ENCODE results near the gene IGSF3.
A peak's percentile ranks its signal among the peaks of the same experiment; 100 is the strongest.

Gene IGSF3

DNA sequence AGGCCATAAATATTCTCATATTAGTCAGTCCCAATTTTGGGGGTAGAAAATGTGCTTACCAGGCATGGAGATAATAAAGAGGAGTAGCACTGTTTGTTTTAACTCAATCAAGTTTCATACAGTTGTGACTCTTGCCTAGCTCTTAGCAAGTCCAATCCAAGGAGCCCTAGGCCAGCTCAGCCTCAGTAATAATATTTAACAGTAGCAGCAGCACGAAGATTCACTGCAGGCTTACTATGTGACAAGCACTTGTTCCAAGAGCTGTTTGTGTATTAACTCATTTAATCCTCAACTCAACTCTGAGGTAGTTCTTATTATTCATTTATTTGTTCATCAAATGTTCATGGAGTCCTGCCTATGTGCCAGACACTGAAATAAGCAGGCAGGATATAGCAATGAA is 109.0 kb downstream of the IGSF3 start:
- peaks cover 51 to 69% of the 10 kb centered on the region in 2 donors for H3K36me3 Mint-ChIP-seq
- peak overlapping the region; percentile 72 to 74 for H3K4me3 Mint-ChIP-seq
- H3K4me1 Mint-ChIP-seq, result peaks cover 49 to 94% of the 10 kb centered on the region in 2 donors
- H3K27me3 Mint-ChIP-seq, result no peaks in the 10 kb centered on the region
- H3K27ac Mint-ChIP-seq, result peak overlapping the region; percentile 99
- H3K9me3 Mint-ChIP-seq, result peaks cover 7 to 12% of the 10 kb centered on the region in 2 donors
- peak; percentile 2 to 3 for ATAC-seq (replicated peaks)
- no peak for DNase-seq

DNA sequence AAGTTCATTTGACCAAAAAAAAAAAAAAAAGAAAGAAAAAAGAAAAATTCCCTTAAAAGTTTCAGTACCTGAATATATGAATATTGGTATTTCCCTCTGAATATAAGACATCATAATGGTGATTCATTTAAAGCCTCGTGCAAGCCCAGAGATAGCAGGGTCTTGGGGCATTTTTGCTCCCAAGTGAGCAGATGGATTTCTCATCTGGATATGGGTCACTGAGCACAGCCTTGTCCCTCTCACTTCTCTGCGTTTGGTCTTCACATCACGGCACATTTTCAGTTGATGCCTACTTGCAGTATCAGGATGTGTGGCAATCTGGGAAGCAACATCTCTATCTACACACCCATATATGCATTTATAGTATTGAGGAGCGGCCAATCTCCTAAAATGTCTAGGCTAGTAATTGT is 109.4 kb downstream of the IGSF3 start:
- Mint-ChIP-seq H3K27ac (peak overlapping the region; percentile 99), H3K4me3 (peak overlapping the region; percentile 72 to 74), H3K9me3 (peaks cover 3 to 8% of the 10 kb centered on the region in 2 donors), H3K36me3 (peaks cover 51 to 69% of the 10 kb centered on the region in 2 donors), H3K27me3 (no peaks in the 10 kb centered on the region), H3K4me1 (peaks cover 49 to 94% of the 10 kb centered on the region in 2 donors)
- peak; percentile 73 to 77 for ATAC-seq (replicated peaks)
- DNase-seq, result peak; percentile 79

DNA sequence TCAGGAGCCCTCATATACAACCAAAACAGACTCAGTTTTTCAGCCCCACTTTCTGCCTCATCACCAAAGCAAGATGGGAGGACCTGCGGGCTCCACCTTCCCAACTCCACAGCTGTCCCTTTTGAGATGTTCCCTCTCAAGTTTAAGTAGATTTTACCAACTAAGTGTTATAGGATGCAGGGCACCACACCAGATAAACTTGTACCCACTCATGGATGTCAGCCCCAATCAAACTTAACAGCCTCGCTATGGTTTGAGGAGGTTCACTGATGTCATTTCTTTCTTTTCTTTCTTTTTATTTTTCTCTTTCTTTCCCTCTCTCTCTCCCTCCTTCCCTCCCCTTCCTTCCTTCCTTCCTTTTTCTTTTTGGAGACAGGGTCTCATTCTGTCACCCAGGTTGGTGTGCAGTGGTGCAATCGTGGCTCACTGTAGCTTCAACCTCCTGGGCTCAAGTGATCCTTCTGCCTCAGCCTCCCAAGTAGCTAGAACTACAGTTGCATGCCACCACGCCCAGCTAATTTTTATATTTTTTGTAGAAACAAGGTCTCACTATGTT is 110.1 kb downstream of the IGSF3 start:
- Mint-ChIP-seq H3K36me3 (peaks cover 44 to 66% of the 10 kb centered on the region in 2 donors), H3K9me3 (peaks cover 2% of the 10 kb centered on the region in 2 donors), H3K4me1 (peaks cover 44 to 93% of the 10 kb centered on the region in 2 donors), H3K27me3 (no peaks in the 10 kb centered on the region), H3K27ac (peak overlapping the region; percentile 99), H3K4me3 (peak overlapping the region; percentile 72 to 74)
- ATAC-seq (replicated peaks) (no peak), DNase-seq (no peak)

DNA sequence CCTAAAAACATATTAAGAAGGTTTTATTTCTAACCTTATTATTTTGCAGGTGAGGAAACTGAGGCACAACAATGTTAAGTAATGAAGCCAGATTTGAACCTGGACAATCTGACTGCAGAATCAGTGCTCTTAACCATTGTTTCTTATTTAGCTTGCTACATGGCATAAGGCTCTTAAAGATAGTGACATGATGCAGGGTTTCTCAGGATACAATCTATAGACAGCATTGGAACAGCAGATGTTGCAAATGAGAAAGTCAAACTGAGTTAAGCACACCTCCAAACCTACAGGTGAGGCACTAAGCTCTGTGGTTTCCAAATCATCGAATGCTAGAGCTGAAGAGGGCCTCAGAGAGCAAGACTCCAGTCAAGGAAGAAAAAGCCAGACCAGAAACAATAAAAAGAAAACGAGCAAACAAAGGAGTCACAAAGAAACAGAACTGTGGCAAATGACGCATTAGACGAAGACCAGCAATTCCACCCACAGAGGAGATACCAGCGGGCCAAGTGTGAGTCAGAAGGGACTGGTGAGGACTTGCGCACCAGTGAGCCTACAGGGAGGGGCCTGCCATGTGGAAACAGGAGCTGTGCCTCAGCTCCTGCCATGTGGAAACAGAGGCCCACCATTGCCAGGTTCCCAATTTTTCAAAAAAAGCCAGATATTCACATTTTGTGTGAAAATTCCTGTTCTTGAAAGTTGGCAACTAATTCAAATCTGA is 111.1 kb downstream of the IGSF3 start:
- H3K27me3 Mint-ChIP-seq, result no peaks in the 10 kb centered on the region
- H3K27ac Mint-ChIP-seq, result peak overlapping the region; percentile 99
- H3K4me3 Mint-ChIP-seq, result peak overlapping the region; percentile 10 to 23
- H3K4me1 Mint-ChIP-seq, result peaks cover 43 to 93% of the 10 kb centered on the region in 2 donors
- DNase-seq (peak; percentile 88), ATAC-seq (replicated peaks) (peak; percentile 80 to 81)
- peaks cover 41 to 67% of the 10 kb centered on the region in 2 donors for H3K36me3 Mint-ChIP-seq
- H3K9me3 Mint-ChIP-seq, result no peaks in the 10 kb centered on the region

DNA sequence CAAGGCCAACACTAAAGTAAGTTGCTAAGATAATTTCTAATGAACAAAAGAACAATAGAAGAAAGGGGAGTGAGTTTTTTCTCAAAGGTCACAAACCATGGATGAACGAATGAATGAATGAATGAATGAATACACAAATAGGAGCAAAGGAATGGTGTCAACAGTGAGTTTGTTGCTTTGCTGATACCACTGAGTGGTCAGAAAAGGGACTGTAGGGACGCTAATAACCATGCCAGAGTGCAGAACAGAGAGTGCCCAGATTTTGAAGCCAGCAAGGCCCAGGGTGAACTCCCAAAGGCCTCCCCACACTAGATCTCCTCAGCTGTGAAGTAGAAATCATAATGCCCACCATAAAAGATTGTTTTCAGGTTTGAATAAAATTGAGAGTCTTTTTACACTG is 112.6 kb downstream of the IGSF3 start:
- H3K4me1 Mint-ChIP-seq, result peaks cover 46 to 91% of the 10 kb centered on the region in 2 donors
- no peaks in the 10 kb centered on the region for H3K9me3 Mint-ChIP-seq
- peak overlapping the region; percentile 47 to 60 for H3K4me3 Mint-ChIP-seq
- H3K27ac Mint-ChIP-seq, result peak overlapping the region; percentile 93
- DNase-seq, result no peak
- no peak for ATAC-seq (replicated peaks)
- H3K36me3 Mint-ChIP-seq, result peaks cover 46 to 64% of the 10 kb centered on the region in 2 donors
- no peaks in the 10 kb centered on the region for H3K27me3 Mint-ChIP-seq

DNA sequence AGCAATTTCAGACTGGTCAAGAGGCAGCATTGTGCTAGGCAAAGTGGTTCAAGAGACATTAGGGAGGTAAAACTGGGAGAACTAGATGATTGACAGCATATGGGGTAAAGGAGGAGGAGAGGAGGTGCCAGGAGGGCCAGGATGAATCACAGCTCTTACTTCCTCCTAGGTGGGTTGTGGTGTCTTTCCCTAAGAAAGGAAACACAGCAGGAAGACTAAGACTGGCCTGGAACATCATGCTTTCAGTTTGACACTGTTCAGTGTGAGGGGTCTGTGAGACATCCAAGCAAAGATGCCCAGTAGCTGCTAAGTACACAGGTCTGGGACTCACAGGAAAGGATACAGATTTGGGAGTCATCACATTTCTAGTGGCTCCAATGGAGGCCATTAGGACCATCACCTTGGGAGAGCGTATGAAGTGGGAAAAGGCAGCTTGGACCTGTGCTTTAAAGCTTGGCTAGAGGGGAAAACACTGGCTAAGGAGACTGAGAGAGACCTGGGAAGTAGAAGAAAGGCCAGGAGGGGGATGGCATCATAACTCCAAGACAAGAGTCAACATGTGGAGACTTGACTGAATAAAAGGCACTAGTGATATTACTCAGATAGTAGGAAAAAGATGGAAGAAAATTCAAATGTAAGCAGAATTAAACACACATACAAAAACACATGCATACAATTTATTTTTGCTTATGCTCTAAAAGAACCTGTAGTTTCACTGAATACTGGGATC is 114.0 kb downstream of the IGSF3 start:
- ATAC-seq (replicated peaks) (peak in 1 of 2 donors; percentile 3), DNase-seq (no peak)
- no peaks in the 10 kb centered on the region for H3K27me3 Mint-ChIP-seq
- H3K27ac Mint-ChIP-seq, result peak overlapping the region; percentile 82
- H3K9me3 Mint-ChIP-seq, result no peaks in the 10 kb centered on the region
- H3K4me3 Mint-ChIP-seq, result peak overlapping the region; percentile 57 to 79
- H3K36me3 Mint-ChIP-seq, result peaks cover 48 to 64% of the 10 kb centered on the region in 2 donors
- H3K4me1 Mint-ChIP-seq, result peaks cover 44 to 87% of the 10 kb centered on the region in 2 donors

DNA sequence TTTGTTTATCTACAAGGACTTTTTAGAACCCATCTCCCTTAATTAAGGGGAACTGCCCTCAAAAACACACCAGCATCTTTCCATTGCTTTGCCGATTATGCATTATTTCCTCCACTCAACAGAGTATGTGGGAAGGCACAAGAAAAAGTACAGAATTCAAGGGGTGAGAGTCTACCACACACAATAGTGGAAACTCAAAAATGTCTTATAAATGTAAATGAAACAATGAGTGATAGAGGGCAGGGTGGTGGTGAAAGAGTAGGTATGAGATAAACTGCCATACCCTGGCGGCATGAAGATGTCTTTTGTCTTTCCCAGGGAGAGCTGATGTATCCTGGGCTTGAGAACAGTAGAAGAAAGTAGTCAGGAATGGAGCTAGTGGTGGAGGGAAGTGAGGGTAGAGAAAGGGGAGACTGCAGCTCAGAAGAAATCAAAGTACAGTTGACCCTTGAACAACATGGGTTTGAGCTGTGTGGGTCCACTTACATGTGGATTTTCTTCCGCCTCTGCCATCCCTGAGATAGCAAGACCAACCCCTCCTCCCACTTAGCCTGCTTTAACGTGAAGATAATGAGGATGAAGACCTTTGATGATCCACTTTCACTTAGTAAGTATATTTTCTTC is 121.1 kb downstream of the IGSF3 start:
- Mint-ChIP-seq H3K27me3 (no peaks in the 10 kb centered on the region), H3K4me1 (peaks cover 60 to 87% of the 10 kb centered on the region in 2 donors), H3K9me3 (no peaks in the 10 kb centered on the region), H3K27ac (peak overlapping the region; percentile 99), H3K4me3 (peak overlapping the region; percentile 17 to 59), H3K36me3 (peaks cover 64 to 73% of the 10 kb centered on the region in 2 donors)
- no peak for DNase-seq
- ATAC-seq (replicated peaks), result no peak

DNA sequence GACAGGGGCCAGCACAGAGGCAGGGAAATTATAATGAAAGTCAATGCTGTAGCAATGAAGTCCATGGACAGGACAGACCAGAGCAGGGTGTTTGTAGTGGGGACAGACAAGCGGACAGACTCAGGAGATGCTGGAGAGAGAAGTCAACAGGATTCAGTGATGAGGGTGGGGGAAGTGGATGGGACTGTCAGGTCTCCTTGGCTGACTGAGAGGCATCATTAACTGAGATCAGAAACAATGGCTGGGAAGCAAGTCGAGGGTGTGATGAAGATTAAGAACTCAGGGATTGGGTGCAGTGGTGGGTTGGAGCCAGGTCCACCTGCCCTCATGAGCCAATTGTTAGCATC is 122.2 kb downstream of the IGSF3 start:
- peaks cover 60 to 72% of the 10 kb centered on the region in 2 donors for H3K36me3 Mint-ChIP-seq
- DNase-seq, result no peak
- H3K4me3 Mint-ChIP-seq, result peak overlapping the region; percentile 65 to 73
- H3K27ac Mint-ChIP-seq, result peak overlapping the region; percentile 99
- peaks cover 58 to 83% of the 10 kb centered on the region in 2 donors for H3K4me1 Mint-ChIP-seq
- H3K9me3 Mint-ChIP-seq, result no peaks in the 10 kb centered on the region
- ATAC-seq (replicated peaks), result no peak
- no peaks in the 10 kb centered on the region for H3K27me3 Mint-ChIP-seq

DNA sequence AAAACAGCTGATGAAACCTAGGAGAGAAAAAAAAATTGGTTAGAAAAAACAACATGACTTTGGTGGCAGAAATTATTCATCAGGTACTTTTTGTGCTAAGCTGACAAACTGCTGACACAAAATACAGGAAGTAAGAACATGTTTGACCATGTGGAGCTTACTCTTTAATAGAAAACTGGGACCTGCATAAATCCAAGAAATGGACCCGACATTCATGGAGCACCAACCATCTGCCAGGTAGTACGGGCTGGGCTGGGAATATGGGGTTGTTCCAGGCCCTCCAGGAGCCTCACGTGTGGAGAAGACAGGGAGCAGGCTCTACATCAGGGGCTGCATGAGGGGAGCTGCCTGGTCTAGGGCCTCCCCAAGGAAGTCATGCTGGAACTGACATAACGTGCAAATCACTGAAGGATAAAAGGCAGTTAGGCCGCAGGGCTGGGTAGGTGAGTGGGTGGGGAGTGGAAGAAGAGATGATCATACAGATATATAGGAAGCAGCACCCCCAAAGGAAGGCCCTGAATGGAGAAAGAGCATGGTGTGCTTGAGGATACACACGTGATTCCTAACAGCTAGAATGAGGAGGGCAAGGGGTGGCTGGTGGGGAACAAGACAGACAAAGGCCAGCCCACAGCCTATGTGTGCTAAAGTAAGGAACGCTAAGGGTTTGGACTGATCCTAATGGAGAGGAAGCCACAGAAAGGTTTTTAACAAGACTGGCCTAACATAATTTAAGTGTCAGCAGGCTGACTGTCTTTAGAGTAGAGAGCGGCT is 122.8 kb downstream of the IGSF3 start:
- H3K36me3 Mint-ChIP-seq, result peaks cover 62 to 75% of the 10 kb centered on the region in 2 donors
- ATAC-seq (replicated peaks), result peak; percentile 89 to 92
- H3K4me3 Mint-ChIP-seq, result peak overlapping the region; percentile 65 to 73
- peak; percentile 80 for DNase-seq
- H3K27me3 Mint-ChIP-seq, result no peaks in the 10 kb centered on the region
- H3K4me1 Mint-ChIP-seq, result peaks cover 57 to 87% of the 10 kb centered on the region in 2 donors
- peak overlapping the region; percentile 99 for H3K27ac Mint-ChIP-seq
- no peaks in the 10 kb centered on the region for H3K9me3 Mint-ChIP-seq

DNA sequence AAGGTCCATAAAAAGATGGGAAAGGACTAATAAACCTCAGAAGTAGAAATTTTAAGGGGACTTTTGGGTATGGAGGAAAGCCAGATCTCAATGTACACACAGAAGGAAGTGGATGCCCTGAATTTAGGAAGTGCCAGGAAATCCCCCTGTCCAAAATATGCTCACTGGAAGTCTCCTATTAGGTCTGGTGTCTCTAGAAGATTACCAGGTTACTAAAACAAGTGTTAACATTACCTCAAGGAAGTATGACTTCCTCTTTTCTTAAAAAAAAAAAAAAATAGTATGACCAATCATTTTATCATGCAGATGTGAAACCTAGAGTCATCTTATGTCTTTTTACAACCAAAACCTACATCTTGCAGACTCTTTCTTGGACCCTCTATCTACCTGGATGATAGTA is 127.4 kb downstream of the IGSF3 start:
- ATAC-seq (replicated peaks), result peak; percentile 51 to 54
- Mint-ChIP-seq H3K27me3 (no peaks in the 10 kb centered on the region), H3K36me3 (peaks cover 72 to 80% of the 10 kb centered on the region in 2 donors), H3K4me1 (peaks cover 45 to 65% of the 10 kb centered on the region in 2 donors), H3K9me3 (peaks cover 2% of the 10 kb centered on the region in 2 donors), H3K4me3 (peak overlapping the region in 1 of 2 donors; percentile 40), H3K27ac (peak overlapping the region; percentile 81)
- DNase-seq, result no peak

DNA sequence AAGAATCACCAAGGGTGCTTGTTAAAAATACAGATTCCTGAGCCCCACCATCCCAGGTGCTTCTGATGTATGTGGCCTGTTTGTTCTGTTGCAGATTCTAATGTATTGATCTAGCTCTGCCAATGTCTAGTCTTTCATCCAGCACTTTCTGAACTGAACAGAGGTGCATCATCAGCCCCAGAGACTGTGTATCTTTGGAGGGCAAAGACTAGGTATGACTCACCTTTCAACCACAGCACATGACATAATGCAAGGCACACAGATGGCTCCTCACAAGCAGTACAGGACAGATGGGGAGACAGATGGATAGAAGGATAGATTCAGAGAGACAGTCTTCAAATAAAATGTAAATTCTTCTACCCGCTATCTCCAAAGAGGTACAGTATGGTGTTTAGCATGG is 129.0 kb downstream of the IGSF3 start:
- peaks cover 2 to 4% of the 10 kb centered on the region in 2 donors for H3K9me3 Mint-ChIP-seq
- peak; percentile 83 to 84 for ATAC-seq (replicated peaks)
- H3K27me3 Mint-ChIP-seq, result no peaks in the 10 kb centered on the region
- no peak for DNase-seq
- H3K27ac Mint-ChIP-seq, result peak overlapping the region; percentile 21
- H3K4me1 Mint-ChIP-seq, result peaks cover 41 to 61% of the 10 kb centered on the region in 2 donors
- peak overlapping the region in 1 of 2 donors; percentile 67 for H3K4me3 Mint-ChIP-seq
- peaks cover 76 to 86% of the 10 kb centered on the region in 2 donors for H3K36me3 Mint-ChIP-seq

DNA sequence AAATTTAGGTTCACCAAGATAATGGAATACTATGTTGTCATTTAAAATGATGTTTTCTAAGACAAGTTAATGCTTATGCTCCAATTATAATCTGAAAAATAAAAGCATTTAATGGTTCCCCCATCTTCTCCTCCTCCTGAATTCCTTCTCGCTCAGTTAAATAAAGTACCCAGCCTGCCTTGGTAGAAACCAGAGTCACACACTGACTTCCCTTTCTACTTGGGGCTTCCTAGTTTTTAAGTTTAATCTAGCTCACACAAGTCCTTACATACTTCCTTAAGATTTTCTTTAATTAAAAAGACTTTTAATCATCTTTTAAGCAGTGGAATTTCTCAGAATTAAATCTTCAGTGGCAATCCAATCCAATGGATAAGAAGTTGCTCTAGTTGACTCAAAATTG is 129.6 kb downstream of the IGSF3 start:
- peak overlapping the region; percentile 21 for H3K27ac Mint-ChIP-seq
- peaks cover 76 to 86% of the 10 kb centered on the region in 2 donors for H3K36me3 Mint-ChIP-seq
- H3K4me1 Mint-ChIP-seq, result peaks cover 40 to 61% of the 10 kb centered on the region in 2 donors
- H3K9me3 Mint-ChIP-seq, result peaks cover 2 to 9% of the 10 kb centered on the region in 2 donors
- no peak for ATAC-seq (replicated peaks)
- H3K27me3 Mint-ChIP-seq, result no peaks in the 10 kb centered on the region
- H3K4me3 Mint-ChIP-seq, result no peak overlapping the region
- no peak for DNase-seq

DNA sequence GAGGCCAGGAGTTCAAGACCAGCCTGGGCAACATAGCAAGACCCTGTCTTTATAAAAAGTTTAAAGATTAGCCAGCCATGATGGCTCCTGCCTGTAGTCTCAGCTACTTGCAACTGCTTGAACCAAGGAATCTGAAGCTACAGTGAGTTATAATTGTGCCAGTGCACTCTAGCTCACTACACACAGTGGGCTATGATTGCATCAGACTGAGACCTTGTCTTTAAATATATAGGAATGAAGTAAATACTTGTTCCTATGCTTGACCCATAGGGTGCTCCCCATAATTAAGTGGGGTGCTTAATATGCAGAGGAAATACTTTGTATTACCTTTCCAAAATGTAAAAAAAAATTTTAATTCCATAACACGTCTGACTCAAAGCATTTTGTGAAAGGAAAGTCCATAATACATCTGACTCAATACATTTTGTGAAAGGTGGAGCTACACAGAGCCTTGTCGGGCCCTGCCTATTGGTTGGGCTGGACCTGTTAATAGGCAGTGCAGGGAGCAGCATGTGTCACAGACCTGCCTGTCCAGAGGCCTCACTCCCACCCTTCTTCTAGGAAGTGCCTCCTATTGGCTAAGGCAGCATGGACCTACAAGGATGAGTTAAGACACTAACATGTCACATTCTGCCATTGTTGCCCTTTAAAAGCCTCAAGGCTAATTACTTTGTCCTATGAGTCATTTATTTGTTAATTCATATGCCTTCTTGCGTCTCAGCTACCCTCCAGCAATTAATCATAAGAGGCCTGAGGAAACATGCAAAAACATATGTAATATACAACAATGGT is 130.3 kb downstream of the IGSF3 start:
- no peak overlapping the region for H3K4me3 Mint-ChIP-seq
- peaks cover 34 to 57% of the 10 kb centered on the region in 2 donors for H3K4me1 Mint-ChIP-seq
- H3K9me3 Mint-ChIP-seq, result peaks cover 4 to 10% of the 10 kb centered on the region in 2 donors
- ATAC-seq (replicated peaks) (peak; percentile 7 to 17), DNase-seq (no peak)
- H3K27ac Mint-ChIP-seq, result peak overlapping the region; percentile 25
- no peaks in the 10 kb centered on the region for H3K27me3 Mint-ChIP-seq
- peaks cover 72 to 86% of the 10 kb centered on the region in 2 donors for H3K36me3 Mint-ChIP-seq

Data from stimulated activated naive B cell treated with anti-CD40 and anti-IgM and Interleukin-4, amounts not matched to agents 10 μg/mL and 1 μg/mL and 100 μg/mL, for 72 hours (primary cell).